ENCODE data around the gene HLA-C. TPM values are rescaled to one million over a fixed set of nuclear protein-coding genes. Genes with fewer than 3 reads are reported as not detected.
"Not testable (repeated sequence)": the region's sequence is repeated elsewhere in the genome, so short reads cannot be mapped to it uniquely, and the experiment has no call there.

Gene HLA-C
- total and polyA plus RNA-seq, 3 experiments from 2014 or later, result 823 to 4,018 (median 860) TPM

DNA sequence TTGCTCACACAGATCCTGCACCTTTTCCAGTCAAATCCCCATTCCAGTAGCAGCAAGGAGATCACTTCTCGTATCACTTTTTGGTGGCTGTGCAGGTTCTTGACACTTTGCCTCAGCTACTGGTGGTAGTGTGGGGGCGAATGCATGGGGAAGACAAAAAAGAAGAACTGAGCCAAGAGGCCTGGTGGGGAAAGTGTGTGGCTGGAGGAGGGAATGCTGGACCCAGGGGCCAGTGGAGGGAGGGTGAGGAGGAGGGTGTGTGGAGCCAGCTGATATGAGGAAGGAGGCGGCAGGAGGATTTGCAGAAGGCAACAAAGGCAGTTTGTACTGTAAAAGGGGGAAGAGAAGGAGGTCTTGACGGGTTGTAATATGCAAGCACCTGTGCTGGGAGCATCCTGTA is 15.7 kb upstream of the HLA-C start:
- H3K9me3 Mint-ChIP-seq, result no peaks in the 10 kb centered on the region
- CTCF ChIA-PET, result no interaction called here
- Histone ChIP-seq H3K4me1 (ENCODE audit: insufficient read depth, low read length) (no peaks in the 10 kb centered on the region), H3K27me3 (ENCODE audit: insufficient read depth, low read length, poor library complexity, severe bottlenecking) (no peaks in the 10 kb centered on the region), H3K4me3 (ENCODE audit: low read length) (no peak overlapping the region), H3K9me3 (ENCODE audit: low read length) (no peaks in the 10 kb centered on the region), H3K36me3 (ENCODE audit: insufficient read depth, low read length) (no peaks in the 10 kb centered on the region), H3K27ac (ENCODE audit: low read depth, low read length) (no peak overlapping the region)
- POLR2A ChIA-PET, result interaction anchor here (1.0 kb wide), 1 partner anchor 71 kb away, joined by 3 read pairs; no protein-coding TSS in a partner anchor
- DNase-seq, result no peak
- peaks cover 0 to 4% (median 0%) of the 10 kb centered on the region in 3 donors for H3K36me3 Mint-ChIP-seq
- H3K27ac Mint-ChIP-seq, result no peak overlapping the region
- peaks cover 3 to 21% of the 10 kb centered on the region in 2 donors for H3K27me3 Mint-ChIP-seq
- peaks cover 0 to 7% (median 2%) of the 10 kb centered on the region in 3 donors for H3K4me1 Mint-ChIP-seq
- H3K4me3 Mint-ChIP-seq, result no peak overlapping the region

DNA sequence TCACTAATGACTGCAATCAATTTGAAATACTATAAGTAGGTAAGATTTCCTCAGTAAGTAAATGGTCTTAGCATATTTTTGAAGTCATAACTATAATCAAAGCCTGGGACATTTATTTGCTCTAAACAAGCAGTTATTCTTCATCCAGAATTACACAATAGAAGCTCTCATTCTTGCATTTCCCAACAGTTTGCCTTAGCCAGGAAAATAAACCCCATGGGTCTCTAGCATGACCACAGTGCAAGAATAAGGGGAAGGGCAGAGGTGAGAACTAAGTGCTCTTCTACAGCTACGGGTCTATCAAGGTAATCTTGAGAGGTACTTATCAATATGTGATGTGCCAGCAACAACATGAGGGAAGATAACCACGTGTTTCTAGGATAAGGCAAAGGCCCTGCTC is 14.1 kb upstream of the HLA-C start:
- H3K36me3 ChIP-seq (ENCODE audit: insufficient read depth, low read length), result no peaks in the 10 kb centered on the region
- POLR2A ChIA-PET, result no interaction called here
- Mint-ChIP-seq H3K9me3 (peaks cover 0 to 2% (median 0%) of the 10 kb centered on the region in 5 donors), H3K36me3 (no peaks in the 10 kb centered on the region), H3K27ac (peak overlapping the region in 1 of 8 donors; percentile 1), H3K4me1 (peaks cover 0 to 7% (median 2%) of the 10 kb centered on the region in 3 donors), H3K27me3 (peaks cover 5 to 14% of the 10 kb centered on the region in 2 donors), H3K4me3 (no peak overlapping the region)
- DNase-seq, result no peak
- H3K9me3 ChIP-seq (ENCODE audit: low read length), result no peaks in the 10 kb centered on the region
- no peak overlapping the region for H3K4me3 ChIP-seq (ENCODE audit: low read length)
- no peaks in the 10 kb centered on the region for H3K27me3 ChIP-seq (ENCODE audit: insufficient read depth, low read length, poor library complexity, severe bottlenecking)
- no peaks in the 10 kb centered on the region for H3K4me1 ChIP-seq (ENCODE audit: insufficient read depth, low read length)
- CTCF ChIA-PET, result interaction anchor here (1.0 kb wide), 1 partner anchor 149 kb away, joined by 4 read pairs; no protein-coding TSS in a partner anchor
- H3K27ac ChIP-seq (ENCODE audit: low read depth, low read length), result no peak overlapping the region

DNA sequence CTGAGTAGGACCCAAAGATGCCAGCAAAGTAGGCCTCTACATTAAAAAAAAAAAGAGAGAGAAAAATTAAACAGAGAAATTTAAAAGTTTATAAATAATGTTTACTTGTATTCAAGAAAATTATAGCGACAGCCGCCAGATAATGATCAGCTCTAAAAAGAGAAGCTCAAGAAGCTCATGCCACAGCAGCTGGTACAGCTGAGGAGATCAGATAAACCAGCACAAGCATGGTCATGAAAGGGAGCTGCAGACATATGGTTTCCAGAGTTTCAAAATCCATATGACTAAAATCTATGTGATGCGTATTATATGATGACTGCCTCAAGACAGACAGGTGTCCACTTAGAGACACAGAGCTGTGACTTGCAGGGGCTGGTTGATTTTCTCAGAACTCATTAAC is 13.6 kb upstream of the HLA-C start:
- H3K27me3 Mint-ChIP-seq, result peaks cover 5 to 10% of the 10 kb centered on the region in 2 donors
- peaks cover 0 to 2% (median 0%) of the 10 kb centered on the region in 5 donors for H3K9me3 Mint-ChIP-seq
- H3K27ac Mint-ChIP-seq, result no peak overlapping the region
- no peaks in the 10 kb centered on the region for H3K4me1 ChIP-seq (ENCODE audit: insufficient read depth, low read length)
- H3K27me3 ChIP-seq (ENCODE audit: insufficient read depth, low read length, poor library complexity, severe bottlenecking), result no peaks in the 10 kb centered on the region
- H3K9me3 ChIP-seq (ENCODE audit: low read length), result no peaks in the 10 kb centered on the region
- ChIA-PET CTCF (interaction anchor here (1.0 kb wide), 1 partner anchor 148 kb away, joined by 4 read pairs; no protein-coding TSS in a partner anchor), POLR2A (no interaction called here)
- peaks cover 0 to 7% (median 2%) of the 10 kb centered on the region in 3 donors for H3K4me1 Mint-ChIP-seq
- no peak overlapping the region for H3K4me3 Mint-ChIP-seq
- H3K36me3 ChIP-seq (ENCODE audit: insufficient read depth, low read length), result no peaks in the 10 kb centered on the region
- H3K27ac ChIP-seq (ENCODE audit: low read depth, low read length), result no peak overlapping the region
- no peaks in the 10 kb centered on the region for H3K36me3 Mint-ChIP-seq
- DNase-seq, result no peak
- H3K4me3 ChIP-seq (ENCODE audit: low read length), result no peak overlapping the region

DNA sequence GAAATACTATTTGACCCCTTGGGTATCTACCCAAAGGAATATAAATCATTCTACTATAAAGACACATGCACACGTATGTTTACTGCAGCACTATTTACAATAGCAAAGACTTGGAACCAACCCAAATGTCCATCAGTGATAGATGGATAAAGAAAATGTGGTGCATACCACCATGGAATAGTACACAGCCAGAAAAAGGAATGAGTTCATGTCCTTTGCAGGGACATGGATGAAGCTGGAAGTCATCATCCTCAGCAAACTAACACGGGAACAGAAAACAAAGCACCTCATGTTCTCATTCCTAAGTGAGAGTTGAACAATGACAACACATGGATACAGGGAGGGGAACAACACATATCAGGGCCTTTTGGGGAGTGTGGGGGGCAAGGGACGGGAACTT is 7.8 kb upstream of the HLA-C start:
- H3K4me1 ChIP-seq (ENCODE audit: insufficient read depth, low read length); DNase-seq; H3K4me3 Mint-ChIP-seq; H3K36me3 Mint-ChIP-seq; CTCF ChIA-PET; H3K4me1 Mint-ChIP-seq; H3K27me3 ChIP-seq (ENCODE audit: insufficient read depth, low read length, poor library complexity, severe bottlenecking); H3K36me3 ChIP-seq (ENCODE audit: insufficient read depth, low read length); H3K9me3 ChIP-seq (ENCODE audit: low read length); POLR2A ChIA-PET; H3K9me3 Mint-ChIP-seq; H3K27ac ChIP-seq (ENCODE audit: low read depth, low read length); H3K27ac Mint-ChIP-seq; H3K4me3 ChIP-seq (ENCODE audit: low read length): not testable (repeated sequence)
- H3K27me3 Mint-ChIP-seq, result peaks cover 2 to 23% of the 10 kb centered on the region in 2 donors

DNA sequence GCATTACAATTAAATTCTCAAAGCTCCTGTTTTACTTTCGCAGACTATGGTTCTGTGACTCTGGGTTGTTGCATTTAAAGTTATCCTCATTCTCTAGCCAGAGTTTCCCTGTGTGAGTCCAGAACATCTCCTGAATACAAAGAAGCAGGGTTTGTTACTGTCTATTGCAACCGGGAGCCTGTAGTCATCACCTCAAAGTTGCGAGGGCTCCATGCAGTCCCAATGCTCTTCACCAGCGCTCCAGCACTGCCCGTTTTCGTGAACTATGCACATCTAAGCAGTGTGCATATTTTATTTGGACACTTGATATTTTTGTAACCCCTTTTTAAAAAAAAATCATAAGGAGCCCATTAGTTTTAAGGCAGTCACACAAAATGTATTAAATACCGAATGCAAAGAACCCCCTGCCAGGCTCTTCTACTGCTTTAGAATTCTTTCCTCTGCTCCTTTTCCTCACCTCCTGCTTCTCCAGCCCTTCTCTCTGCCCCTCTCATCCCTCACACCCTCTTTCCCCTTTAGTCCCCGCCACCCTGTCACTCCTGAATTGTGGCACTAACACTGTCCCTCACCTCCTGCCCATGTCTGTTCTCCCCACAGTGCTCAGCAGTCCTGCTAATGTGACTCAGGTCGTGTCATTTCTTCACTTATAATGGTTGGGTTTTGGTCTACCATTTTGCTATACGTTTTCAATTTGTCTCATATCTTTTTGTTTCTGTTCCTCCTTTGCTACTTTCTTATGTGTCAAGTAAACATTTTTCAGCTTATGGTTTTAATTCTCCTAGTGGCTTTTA is 1.1 kb upstream of the HLA-C start:
- Mint-ChIP-seq H3K9me3 (peaks cover 0 to 2% (median 0%) of the 10 kb centered on the region in 5 donors), H3K27me3 (peaks cover 0 to 17% of the 10 kb centered on the region in 2 donors), H3K4me1 (peaks cover 46 to 58% (median 50%) of the 10 kb centered on the region in 3 donors), H3K4me3 (peak overlapping the region; percentile 94 to 100 (median 98)), H3K36me3 (peaks cover 16 to 48% (median 28%) of the 10 kb centered on the region in 3 donors), H3K27ac (peak overlapping the region; percentile 99 to 100 (median 100))
- peak overlapping the region; percentile 89 for H3K27ac ChIP-seq (ENCODE audit: low read depth, low read length)
- H3K4me3 ChIP-seq (ENCODE audit: low read length), result peak overlapping the region; percentile 78
- peak in 2 of 5 donors; percentile 41 to 53 for DNase-seq
- peaks cover 41% of the 10 kb centered on the region for H3K4me1 ChIP-seq (ENCODE audit: insufficient read depth, low read length)
- ChIA-PET CTCF (interaction anchor here (1.0 to 2.1 kb wide), 3 partner anchors 73 to 94 kb away, joined by 3 to 13 read pairs (median 11); no protein-coding TSS in a partner anchor), POLR2A (interaction anchor here (0.5 to 3.8 kb wide), 10 partner anchors 13 to 634 kb away, joined by 3 to 35 read pairs (median 6); no protein-coding TSS in a partner anchor)
- H3K9me3 ChIP-seq (ENCODE audit: low read length), result no peaks in the 10 kb centered on the region
- H3K27me3 ChIP-seq (ENCODE audit: insufficient read depth, low read length, poor library complexity, severe bottlenecking), result no peaks in the 10 kb centered on the region
- peaks cover 24% of the 10 kb centered on the region for H3K36me3 ChIP-seq (ENCODE audit: insufficient read depth, low read length)

DNA sequence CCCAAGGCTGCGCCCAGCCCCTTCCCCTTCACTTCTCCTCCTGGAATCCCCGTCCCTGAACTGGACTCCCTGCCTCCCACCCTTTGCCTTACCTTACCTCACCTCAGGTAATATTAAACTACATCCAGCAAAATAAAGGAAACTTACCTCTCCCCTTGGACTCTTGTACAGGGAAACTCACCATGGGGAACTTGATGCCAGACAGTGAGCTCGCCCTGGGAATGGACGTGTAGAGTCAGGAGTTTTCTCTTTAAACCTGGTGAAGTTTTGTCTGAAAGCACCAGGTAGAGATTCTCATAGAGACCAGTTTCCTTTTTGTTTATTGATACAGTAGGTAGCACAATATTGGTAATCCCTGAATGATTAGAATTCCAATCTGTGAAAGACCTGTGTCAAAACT is 544 bp upstream of the HLA-C start:
- H3K27me3 Mint-ChIP-seq, result peaks cover 0 to 20% of the 10 kb centered on the region in 2 donors
- H3K27ac ChIP-seq (ENCODE audit: low read depth, low read length), result peak overlapping the region; percentile 89
- no peaks in the 10 kb centered on the region for H3K9me3 ChIP-seq (ENCODE audit: low read length)
- peaks cover 25% of the 10 kb centered on the region for H3K36me3 ChIP-seq (ENCODE audit: insufficient read depth, low read length)
- peak overlapping the region; percentile 99 to 100 (median 100) for H3K27ac Mint-ChIP-seq
- ChIA-PET CTCF (interaction anchor here (1.7 to 2.1 kb wide), 2 partner anchors 75 to 94 kb away, joined by 11 to 13 read pairs; no protein-coding TSS in a partner anchor), POLR2A (interaction anchor here (0.5 to 3.8 kb wide), 9 partner anchors 13 to 635 kb away, joined by 3 to 35 read pairs (median 7); no protein-coding TSS in a partner anchor)
- peaks cover 47% of the 10 kb centered on the region for H3K4me1 ChIP-seq (ENCODE audit: insufficient read depth, low read length)
- peak overlapping the region; percentile 78 for H3K4me3 ChIP-seq (ENCODE audit: low read length)
- peak overlapping the region; percentile 94 to 100 (median 98) for H3K4me3 Mint-ChIP-seq
- H3K27me3 ChIP-seq (ENCODE audit: insufficient read depth, low read length, poor library complexity, severe bottlenecking), result no peaks in the 10 kb centered on the region
- peaks cover 52 to 64% (median 56%) of the 10 kb centered on the region in 3 donors for H3K4me1 Mint-ChIP-seq
- DNase-seq, result peak in 1 of 5 donors; percentile 55
- H3K9me3 Mint-ChIP-seq, result peaks cover 0 to 2% (median 0%) of the 10 kb centered on the region in 5 donors
- peaks cover 18 to 54% (median 29%) of the 10 kb centered on the region in 3 donors for H3K36me3 Mint-ChIP-seq

DNA sequence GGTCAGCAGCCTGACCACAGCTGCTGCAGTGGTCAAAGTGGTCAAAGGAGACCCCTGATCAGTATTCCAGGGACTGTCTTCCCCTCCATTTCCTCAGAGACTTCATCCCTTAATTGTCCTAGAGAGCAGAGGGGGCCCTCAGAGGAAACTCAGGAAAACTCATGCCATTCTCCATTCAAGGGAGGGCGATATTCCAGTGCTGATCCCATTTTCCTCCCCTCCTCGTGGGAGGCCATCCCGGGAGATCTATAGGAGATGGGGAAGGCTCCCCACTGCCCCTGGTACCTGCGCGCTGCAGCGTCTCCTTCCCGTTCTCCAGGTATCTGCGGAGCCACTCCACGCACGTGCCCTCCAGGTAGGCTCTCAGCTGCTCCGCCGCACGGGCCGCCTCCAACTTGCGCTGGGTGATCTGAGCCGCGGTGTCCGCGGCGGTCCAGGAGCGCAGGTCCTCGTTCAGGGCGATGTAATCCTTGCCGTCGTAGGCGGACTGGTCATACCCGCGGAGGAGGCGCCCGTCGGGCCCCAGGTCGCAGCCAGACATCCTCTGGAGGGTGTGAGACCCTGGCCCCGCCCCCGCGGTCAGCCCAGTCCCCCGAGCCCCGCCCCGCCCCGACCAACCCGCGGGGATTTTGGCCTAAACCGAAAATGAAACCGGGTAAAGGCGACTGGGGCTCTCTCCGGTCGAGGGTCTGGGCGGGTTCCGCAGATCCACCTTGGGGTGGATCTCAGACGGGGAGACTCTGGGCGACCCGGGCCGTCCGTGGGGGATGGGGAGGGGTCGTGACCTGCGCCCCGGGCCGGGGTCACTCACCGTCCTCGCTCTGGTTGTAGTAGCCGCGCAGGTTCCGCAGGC is 878 bp downstream of the HLA-C start:
- H3K4me1 ChIP-seq (ENCODE audit: insufficient read depth, low read length), result peaks cover 49% of the 10 kb centered on the region
- peak overlapping the region; percentile 99 to 100 (median 100) for H3K27ac Mint-ChIP-seq
- ChIA-PET CTCF (no interaction called here), POLR2A (interaction anchor here (1.3 to 3.7 kb wide), 3 partner anchors 37 to 83 kb away, joined by 5 to 42 read pairs (median 10); no protein-coding TSS in a partner anchor)
- peak overlapping the region; percentile 89 for H3K27ac ChIP-seq (ENCODE audit: low read depth, low read length)
- peak overlapping the region; percentile 78 for H3K4me3 ChIP-seq (ENCODE audit: low read length)
- H3K27me3 Mint-ChIP-seq, result peaks cover 0 to 20% of the 10 kb centered on the region in 2 donors
- H3K36me3 Mint-ChIP-seq, result peaks cover 18 to 59% (median 29%) of the 10 kb centered on the region in 3 donors
- H3K4me3 Mint-ChIP-seq, result peak overlapping the region; percentile 94 to 100 (median 98)
- H3K36me3 ChIP-seq (ENCODE audit: insufficient read depth, low read length), result peaks cover 25% of the 10 kb centered on the region
- no peaks in the 10 kb centered on the region for H3K9me3 ChIP-seq (ENCODE audit: low read length)
- peak; percentile 52 to 89 (median 70) for DNase-seq
- no peaks in the 10 kb centered on the region for H3K27me3 ChIP-seq (ENCODE audit: insufficient read depth, low read length, poor library complexity, severe bottlenecking)
- peaks cover 59 to 78% (median 66%) of the 10 kb centered on the region in 3 donors for H3K4me1 Mint-ChIP-seq
- H3K9me3 Mint-ChIP-seq, result peaks cover 0 to 2% (median 0%) of the 10 kb centered on the region in 5 donors
